ENCODE measurements around the gene NADSYN1.

The NADSYN1 gene

DNA sequence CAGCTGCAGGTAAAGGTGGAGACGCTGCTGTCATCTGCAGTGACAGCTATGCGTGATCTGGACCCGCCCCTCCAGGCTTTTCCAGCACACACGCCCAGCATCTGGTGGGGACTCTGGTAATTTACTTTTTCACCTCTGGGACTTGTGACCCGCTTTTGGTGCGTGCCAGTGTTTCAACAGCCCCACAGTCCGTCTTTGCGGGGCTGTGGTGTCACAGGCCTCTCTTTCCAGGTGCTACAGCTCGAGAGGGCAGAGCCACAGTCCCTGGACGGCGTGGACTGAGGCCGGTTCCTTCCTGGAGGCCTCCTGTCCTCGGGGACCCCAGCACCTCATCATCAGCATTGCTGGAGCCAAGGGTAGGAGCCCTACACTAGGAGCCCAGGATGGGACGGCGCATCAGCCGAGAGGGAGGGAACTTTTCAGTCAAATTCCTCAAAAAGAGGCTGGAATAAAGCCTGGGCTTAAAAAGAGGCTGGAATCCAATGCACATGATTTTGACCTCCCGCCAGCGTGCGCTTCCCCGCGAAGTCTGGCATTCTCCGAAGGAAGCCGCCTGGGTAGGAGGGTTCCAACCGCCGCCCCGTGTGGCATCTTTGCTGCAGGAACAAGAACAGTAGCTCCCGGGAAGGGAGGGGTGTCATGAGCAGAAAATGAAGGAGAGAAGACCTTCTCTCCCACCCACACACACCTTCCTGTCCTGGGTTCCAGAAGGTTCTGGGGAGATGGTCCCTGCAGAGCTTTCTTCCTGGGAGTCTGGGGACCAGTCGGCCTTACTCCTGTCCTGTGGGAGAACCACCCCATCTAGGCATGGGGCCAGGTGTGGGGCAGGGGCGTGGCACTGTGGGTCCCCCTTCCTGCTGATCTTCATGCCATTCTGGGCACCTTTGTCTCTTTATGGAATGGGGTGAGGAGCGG lies 48.3 kb downstream of the NADSYN1 start:
- H2AFZ ChIP-seq (ENCODE audit: low read length): no peak overlapping the region
- H3K27me3 ChIP-seq (ENCODE audit: insufficient read depth, low read length): no peaks in the 10 kb centered on the region
- H3K9me3 ChIP-seq (ENCODE audit: low read length): no peaks in the 10 kb centered on the region
- H3K4me1 ChIP-seq (ENCODE audit: insufficient read depth, low read length, severe bottlenecking): no peaks in the 10 kb centered on the region
- H3F3A ChIP-seq (ENCODE audit: insufficient read depth, low read length): no peaks in the 10 kb centered on the region
- H3K36me3 ChIP-seq (ENCODE audit: insufficient read depth, low read length): peaks cover 34% of the 10 kb centered on the region
- H3K9me2 ChIP-seq (ENCODE audit: low read depth, low read length): no peaks in the 10 kb centered on the region
- TF ChIP-seq, protein P1, sequence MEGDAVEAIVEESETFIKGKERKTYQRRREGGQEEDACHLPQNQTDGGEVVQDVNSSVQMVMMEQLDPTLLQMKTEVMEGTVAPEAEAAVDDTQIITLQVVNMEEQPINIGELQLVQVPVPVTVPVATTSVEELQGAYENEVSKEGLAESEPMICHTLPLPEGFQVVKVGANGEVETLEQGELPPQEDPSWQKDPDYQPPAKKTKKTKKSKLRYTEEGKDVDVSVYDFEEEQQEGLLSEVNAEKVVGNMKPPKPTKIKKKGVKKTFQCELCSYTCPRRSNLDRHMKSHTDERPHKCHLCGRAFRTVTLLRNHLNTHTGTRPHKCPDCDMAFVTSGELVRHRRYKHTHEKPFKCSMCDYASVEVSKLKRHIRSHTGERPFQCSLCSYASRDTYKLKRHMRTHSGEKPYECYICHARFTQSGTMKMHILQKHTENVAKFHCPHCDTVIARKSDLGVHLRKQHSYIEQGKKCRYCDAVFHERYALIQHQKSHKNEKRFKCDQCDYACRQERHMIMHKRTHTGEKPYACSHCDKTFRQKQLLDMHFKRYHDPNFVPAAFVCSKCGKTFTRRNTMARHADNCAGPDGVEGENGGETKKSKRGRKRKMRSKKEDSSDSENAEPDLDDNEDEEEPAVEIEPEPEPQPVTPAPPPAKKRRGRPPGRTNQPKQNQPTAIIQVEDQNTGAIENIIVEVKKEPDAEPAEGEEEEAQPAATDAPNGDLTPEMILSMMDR (IDR thresholded peaks at IDR 0.05; ENCODE audit: low read length): no peak
- no peak for TF ChIP-seq EZH2 (IDR thresholded peaks at IDR 0.05; ENCODE audit: borderline replicate concordance, low read length)
- H4K20me1 ChIP-seq (ENCODE audit: insufficient read depth, low read length): no peaks in the 10 kb centered on the region
- no peak overlapping the region for H3K27ac ChIP-seq (ENCODE audit: low read depth, low read length, poor library complexity, severe bottlenecking)
- H3K9ac ChIP-seq (ENCODE audit: low read length): no peak overlapping the region
- H3K4me2 ChIP-seq (ENCODE audit: low read length): no peak overlapping the region
- H3K79me2 ChIP-seq (ENCODE audit: insufficient read depth, low read length): no peaks in the 10 kb centered on the region
- no peak overlapping the region for H3K4me3 ChIP-seq (ENCODE audit: low read depth, low read length, poor library complexity, severe bottlenecking)

DNA sequence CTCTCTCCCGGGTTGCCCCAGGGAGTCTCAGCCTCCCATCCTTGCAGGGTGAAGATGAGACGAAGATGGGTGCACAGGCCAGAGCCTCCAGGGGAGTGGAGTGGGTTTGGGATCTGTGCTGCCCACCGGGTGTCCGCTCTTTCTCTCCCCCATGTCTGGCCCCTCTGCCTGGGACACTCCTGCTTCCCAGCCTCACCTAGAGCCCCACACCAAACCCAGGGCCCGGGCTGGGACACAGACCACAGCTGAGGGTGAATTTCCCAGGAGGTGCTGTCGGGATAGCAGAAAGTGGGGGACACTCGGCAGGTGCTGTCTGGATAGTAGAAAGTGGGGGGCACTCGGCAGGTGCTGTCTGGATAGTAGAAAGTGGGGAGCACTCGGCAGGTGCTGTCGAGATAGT lies 49.0 kb downstream of the NADSYN1 start:
- H3K79me2 ChIP-seq (ENCODE audit: insufficient read depth, low read length): no peaks in the 10 kb centered on the region
- no peak overlapping the region for H3K4me2 ChIP-seq (ENCODE audit: low read length)
- no peaks in the 10 kb centered on the region for H3F3A ChIP-seq (ENCODE audit: insufficient read depth, low read length)
- H3K9ac ChIP-seq (ENCODE audit: low read length): no peak overlapping the region
- no peak overlapping the region for H3K27ac ChIP-seq (ENCODE audit: low read depth, low read length, poor library complexity, severe bottlenecking)
- no peaks in the 10 kb centered on the region for H3K9me3 ChIP-seq (ENCODE audit: low read length)
- no peak overlapping the region for H3K4me3 ChIP-seq (ENCODE audit: low read depth, low read length, poor library complexity, severe bottlenecking)
- no peaks in the 10 kb centered on the region for H3K4me1 ChIP-seq (ENCODE audit: insufficient read depth, low read length, severe bottlenecking)
- no peak overlapping the region for H2AFZ ChIP-seq (ENCODE audit: low read length)
- no peaks in the 10 kb centered on the region for H3K27me3 ChIP-seq (ENCODE audit: insufficient read depth, low read length)
- H3K36me3 ChIP-seq (ENCODE audit: insufficient read depth, low read length): peaks cover 29% of the 10 kb centered on the region
- H4K20me1 ChIP-seq (ENCODE audit: insufficient read depth, low read length): no peaks in the 10 kb centered on the region
- H3K9me2 ChIP-seq (ENCODE audit: low read depth, low read length): no peaks in the 10 kb centered on the region
- TF ChIP-seq, protein P1 (IDR thresholded peaks at IDR 0.05; ENCODE audit: low read length): no peak
- TF ChIP-seq EZH2 (IDR thresholded peaks at IDR 0.05; ENCODE audit: borderline replicate concordance, low read length): no peak

DNA sequence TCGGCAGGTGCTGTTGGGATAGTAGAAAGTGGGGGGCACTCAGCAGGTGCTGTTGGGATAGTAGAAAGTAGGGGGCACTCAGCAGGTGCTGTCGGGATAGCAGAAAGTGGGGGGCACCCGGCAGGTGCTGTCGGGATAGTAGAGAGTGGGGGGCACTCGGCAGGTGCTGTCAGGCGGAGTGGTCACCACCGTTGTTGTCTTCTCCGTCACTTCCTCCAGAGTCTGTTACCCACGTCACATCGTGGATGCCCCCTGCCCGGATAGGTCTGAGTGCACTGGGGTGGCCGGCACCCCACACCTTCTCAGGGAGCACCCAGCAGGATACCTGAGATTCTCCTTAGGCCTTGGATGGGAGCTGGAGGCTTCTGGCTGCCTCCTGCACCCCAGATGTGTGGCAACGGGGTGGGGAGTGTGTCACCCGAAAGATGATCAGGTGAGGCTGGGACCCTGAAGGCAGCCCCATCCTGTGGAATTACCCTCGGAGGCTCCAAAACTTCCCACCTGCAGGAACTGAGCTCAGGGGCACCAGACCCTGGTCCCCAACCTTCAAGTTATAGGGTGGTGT lies 50.0 kb downstream of the NADSYN1 start:
- Histone ChIP-seq H3K27ac (ENCODE audit: low read depth, low read length, poor library complexity, severe bottlenecking) (no peak overlapping the region), H3F3A (ENCODE audit: insufficient read depth, low read length) (no peaks in the 10 kb centered on the region), H3K9ac (ENCODE audit: low read length) (no peak overlapping the region), H3K79me2 (ENCODE audit: insufficient read depth, low read length) (no peaks in the 10 kb centered on the region), H2AFZ (ENCODE audit: low read length) (no peak overlapping the region), H3K36me3 (ENCODE audit: insufficient read depth, low read length) (peaks cover 24% of the 10 kb centered on the region), H3K27me3 (ENCODE audit: insufficient read depth, low read length) (no peaks in the 10 kb centered on the region), H4K20me1 (ENCODE audit: insufficient read depth, low read length) (no peaks in the 10 kb centered on the region), H3K4me1 (ENCODE audit: insufficient read depth, low read length, severe bottlenecking) (no peaks in the 10 kb centered on the region), H3K4me3 (ENCODE audit: low read depth, low read length, poor library complexity, severe bottlenecking) (no peak overlapping the region), H3K9me2 (ENCODE audit: low read depth, low read length) (no peaks in the 10 kb centered on the region), H3K4me2 (ENCODE audit: low read length) (no peak overlapping the region), H3K9me3 (ENCODE audit: low read length) (no peaks in the 10 kb centered on the region)
- TF ChIP-seq, protein P1 (IDR thresholded peaks at IDR 0.05; ENCODE audit: low read length): no peak
- no peak for TF ChIP-seq EZH2 (IDR thresholded peaks at IDR 0.05; ENCODE audit: borderline replicate concordance, low read length)
